Activated T-cell treated with anti-CD3 and anti-CD28 coated beads, Interleukin-2, amount 50 U/mL, for 48 hours (primary cell): ENCODE data around the gene GPR27.

ENCODE experiments used
- DNase-seq, 2 experiments: peaks; one replicate each; pipeline ENCODE4 v3.0.0-alpha.2; 2020

The GPR27 gene

DNA sequence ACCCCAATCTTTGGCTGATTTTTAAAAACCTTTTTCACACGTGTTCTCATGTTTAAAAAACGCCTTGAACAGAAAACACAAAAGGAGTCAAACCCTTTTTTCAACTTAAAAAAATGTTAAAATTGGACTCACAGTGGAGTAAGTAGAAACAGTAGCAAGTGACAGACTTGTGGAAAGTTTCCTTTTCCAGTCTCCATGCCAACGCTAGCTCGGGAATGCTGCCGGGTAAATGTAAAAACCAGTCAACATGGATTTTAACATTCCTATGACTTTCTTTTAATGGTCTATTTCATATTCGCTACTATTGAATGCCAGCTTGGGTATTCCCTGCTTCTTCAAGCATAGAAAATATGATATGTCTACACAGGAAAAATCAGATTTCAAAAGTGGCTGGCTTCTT, 32.9 kb downstream of the GPR27 start:
- no peak for DNase-seq

DNA sequence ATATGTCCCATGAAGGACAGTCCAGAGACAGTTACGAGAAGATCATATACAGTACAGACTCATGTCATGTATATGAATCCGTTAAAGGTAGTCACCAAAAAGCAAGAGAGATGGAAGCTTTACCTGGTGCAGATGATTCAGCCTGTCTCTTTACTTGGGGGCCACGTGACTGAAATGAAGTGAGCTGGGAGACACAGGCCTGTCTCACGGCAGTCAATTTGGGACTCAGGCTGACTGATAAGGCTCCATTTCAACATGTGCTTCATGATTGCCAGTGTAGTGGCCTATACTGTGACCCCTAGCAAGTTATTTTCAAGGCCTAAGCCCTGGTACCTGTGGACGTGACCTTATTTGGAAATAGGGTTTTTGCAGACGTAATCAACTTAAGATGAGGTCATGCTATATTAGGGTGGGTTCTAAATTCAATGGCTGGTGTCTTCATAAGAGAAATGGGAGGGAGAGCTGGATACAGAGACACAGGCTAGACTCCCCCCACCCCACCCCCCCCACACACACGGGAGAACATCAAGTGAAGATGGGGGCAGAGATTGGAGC, 34.3 kb downstream of the GPR27 start:
- DNase-seq, result no peak

DNA sequence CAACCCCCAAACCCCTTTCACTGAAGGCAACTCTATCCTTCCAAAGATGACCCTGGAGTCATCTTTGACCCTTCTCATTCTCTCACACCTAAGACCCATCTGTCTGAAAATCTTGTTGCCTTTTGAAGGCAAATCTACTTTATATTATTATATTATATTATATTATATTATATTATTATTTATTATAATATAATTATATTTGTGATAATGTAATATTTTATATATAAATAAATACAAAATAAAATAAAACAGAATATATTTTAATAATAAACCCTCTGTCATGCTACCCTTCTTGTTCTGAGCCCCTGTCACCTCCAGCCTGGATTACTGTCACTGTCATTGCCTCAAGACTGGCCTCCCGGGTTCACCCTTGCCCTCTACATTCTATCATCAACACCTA, 36.3 kb downstream of the GPR27 start:
- DNase-seq, result no peak

DNA sequence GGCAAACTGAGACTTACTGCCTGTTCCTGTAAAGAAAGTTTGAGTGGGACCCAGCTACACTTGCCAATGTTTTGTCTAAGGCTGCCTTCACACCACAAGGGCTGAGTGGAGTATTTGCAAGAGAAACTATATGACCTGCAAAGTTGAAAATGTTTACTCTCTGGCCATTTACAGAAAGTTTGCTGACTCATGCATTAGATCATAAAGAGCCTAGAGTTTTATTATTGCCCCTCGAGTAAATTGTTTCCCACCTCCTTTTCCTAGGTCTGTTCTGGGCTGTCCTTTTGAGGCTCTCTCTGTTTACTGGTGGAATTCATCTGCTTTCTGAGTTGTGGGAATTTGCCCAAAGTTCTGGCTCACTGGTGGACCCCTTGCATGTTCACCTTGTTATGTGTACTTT, 38.0 kb downstream of the GPR27 start:
- no peak for DNase-seq

DNA sequence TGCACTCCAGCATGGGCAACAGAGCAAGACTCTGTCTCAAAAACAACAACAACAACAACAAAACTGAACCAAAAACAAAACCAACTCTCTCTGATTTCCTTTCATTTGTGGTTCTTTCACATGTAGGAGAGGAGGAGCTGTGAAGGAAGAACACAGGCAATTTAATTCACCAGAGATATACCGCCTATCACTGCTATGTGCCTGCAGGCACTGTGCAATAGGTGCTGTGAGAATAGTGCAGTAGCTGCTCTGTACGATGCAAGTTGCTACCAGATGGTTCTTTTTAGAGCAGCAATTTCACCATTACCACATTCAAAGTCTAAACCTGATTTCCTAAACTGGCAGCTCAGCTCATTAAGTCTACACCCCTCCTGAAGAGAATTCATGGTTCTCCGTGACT, 42.6 kb downstream of the GPR27 start:
- DNase-seq, result no peak

DNA sequence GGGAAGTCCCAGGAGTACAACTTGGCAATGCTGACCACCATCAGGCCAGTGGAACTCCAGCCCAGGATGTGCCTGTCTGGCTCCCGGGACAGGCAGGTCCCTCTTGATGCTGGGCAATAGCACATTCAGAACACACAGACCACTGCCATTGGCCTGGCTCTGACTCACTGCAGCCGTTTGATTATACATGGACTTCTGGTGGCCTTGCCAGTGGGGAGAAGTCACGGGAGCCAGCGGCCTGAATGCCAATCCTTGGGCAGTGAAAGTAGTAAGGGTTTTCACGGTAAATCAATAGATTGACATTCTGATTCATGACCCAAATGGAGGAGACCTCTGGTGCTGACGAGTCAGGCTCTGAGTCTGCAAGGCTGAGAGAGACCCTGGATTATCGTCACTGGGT, 43.8 kb downstream of the GPR27 start:
- no peak for DNase-seq

DNA sequence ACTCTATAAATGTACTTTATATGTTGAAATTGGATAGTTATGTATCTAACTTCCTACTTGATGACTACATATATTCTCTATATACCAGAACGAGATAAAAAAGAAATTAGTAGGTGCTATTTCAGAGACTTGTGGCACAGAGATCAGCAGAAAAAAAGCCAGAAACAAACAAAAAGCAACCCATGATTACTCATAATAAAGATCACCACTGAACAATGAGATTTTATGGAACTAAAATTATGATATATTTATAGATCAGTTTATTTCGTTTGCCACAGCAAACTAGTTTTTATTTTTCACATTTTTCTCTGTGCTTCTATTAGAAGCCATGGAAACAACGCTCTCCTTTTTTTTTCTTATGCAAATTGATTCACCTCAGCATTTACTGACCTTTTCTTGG, 46.4 kb downstream of the GPR27 start:
- no peak for DNase-seq

DNA sequence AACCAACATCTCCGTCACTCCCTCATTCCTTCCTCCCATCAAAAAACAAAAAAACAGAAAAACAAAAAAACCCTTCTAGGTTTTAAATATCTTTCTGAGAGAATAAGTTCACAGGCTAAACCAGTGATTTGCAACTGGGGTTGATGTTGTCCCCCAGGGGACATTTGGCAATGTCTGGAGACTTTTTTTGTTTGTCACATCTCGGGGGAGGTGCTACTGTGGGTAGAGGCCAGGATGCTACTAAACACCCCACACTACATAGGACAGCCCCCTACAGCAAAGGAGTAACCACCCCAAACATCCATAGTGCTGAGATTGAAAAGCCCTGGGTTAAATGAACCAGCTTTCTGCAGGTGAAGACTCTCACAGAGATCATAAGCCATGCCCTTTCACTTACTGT, 48.3 kb downstream of the GPR27 start:
- no peak for DNase-seq

DNA sequence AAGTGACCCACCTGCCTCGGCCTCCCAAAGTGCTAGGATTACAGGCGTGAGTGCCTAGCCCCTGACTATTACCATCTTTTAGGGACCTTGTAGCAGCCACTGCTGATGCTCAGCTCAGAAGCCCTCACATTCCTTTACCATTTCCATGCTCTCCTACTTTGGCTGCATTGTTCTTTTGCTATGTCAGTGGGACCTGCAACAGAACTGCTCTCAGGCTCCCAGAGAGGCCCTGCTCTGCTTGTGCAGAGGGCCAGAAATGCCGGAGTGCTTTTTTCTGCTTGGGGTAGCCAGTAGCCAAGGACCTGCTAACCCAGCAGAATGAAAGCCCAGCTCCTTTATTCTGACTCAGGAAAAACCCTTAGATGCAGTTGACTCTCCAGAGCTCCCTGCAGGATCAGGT, 49.6 kb downstream of the GPR27 start:
- DNase-seq, result no peak

DNA sequence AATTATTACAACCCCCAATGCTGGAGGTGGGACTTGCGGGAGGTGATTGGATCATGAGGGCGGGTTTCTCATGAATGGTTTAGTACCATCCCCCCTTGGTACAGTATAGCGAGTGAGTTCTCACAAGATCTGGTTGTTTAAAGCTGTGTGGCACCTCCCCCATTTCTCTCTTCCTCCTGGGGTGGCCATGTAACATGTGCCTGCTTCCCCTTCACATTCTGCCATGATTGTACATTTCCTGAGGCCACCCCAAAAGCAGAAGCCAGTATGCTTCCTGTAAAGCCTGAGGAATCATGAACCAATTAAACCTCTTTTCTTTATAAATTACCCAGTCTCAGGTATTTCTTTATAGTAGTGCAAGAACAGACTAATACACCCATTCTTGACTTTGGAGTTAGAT, 51.5 kb downstream of the GPR27 start:
- DNase-seq, result no peak

DNA sequence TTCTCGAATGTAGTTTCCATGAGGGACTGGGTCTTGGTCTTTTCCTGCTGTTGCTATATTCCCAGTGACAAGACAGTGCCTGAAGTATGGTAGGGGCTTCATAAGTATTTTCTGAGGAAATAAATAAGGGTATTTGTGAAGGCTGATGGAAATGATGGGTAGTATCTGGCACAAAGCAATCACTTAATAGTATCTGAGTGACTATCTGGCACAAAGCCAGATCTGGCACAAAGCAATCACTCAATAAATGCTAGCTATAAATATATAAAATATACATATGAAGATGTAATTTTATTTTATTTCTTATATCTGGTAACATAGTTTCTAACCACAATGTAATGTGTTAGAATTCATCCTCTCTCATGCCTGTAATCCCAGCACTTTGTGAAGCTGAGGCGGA, 52.0 kb downstream of the GPR27 start:
- DNase-seq, result no peak
